ENCODE data around the gene HSDL2.
"Not testable (repeated sequence)": the region's sequence is repeated elsewhere in the genome, so short reads cannot be mapped to it uniquely, and the experiment has no call there.

Gene HSDL2

DNA sequence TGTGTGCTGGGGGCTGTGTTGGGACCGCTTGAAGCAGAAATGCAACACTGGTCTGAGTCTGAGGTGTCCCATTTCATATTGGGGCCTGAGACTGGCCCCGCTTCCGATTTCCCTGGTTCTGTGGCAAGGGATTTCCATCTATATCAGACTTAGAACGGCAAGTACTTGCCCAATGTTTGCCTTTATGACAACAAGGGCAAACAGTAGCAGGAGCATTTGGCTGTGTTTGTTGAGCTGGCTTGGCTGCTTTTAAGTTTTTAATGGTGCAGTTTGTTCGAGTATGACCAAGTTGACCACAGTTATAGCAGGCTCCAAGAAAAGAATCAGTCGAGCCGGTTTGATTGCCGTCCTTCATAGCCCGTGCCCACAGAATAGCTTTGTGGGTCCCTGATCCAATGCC is 17.0 kb downstream of the HSDL2 start:
- no peaks in the 10 kb centered on the region for H3K4me1 ChIP-seq (ENCODE audit: insufficient read depth, low read length)

DNA sequence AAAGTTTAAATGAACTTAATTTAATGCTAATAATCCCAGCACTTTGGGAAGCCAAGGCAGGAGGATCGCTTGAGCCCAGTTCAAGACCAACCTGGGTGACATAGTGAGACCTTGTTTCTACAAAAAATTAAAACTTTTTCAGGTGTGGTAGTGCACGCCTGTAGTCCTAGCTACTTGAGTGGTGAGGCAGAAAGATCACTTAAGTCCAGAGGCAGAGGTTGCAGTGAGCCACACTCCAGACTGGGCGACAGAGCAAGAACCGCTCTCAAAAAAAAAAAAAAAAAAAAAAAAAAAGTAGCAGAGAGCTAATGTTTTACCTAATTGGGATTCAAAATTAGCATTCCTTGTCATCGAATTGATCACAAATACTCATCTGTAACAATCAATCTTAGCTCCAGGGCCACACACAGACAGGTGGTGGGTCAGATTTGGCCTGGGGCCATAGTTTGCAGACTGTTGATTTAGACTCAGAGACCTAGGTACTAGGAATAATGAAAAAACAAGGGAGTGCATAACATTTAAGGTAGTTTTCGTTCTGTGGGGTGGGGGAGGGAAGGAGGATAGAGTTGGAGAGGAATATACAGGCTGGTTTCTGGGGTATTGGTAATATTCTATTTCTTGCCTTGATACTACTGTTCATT is 21.4 kb downstream of the HSDL2 start:
- no peaks in the 10 kb centered on the region for H3K4me1 ChIP-seq (ENCODE audit: insufficient read depth, low read length)
- H3K9ac ChIP-seq (ENCODE audit: low read depth, low read length), result no peak overlapping the region
- H3K9me3 ChIP-seq (ENCODE audit: control insufficient read depth, insufficient read depth, low read length), result peaks cover 3% of the 10 kb centered on the region; the same call in 1 of the 2 replicates
- 0 out of 2 replicates have a peak, but pooled peaks cover 2% of the 10 kb centered on the region for H3K36me3 ChIP-seq (ENCODE audit: insufficient read depth, low read length)

More for the DNA sequence above, 17.0 kb downstream of the HSDL2 start:
- peaks cover 6% of the 10 kb centered on the region; the same call in 1 of the 2 replicates for H3K9me3 ChIP-seq (ENCODE audit: control insufficient read depth, insufficient read depth, low read length)
- no peak overlapping the region for H3K9ac ChIP-seq (ENCODE audit: low read depth, low read length)
- H3K36me3 ChIP-seq (ENCODE audit: insufficient read depth, low read length), result 0 out of 2 replicates have a peak, but pooled peaks cover 2% of the 10 kb centered on the region

- H3K9me3 ChIP-seq (ENCODE audit: control insufficient read depth, insufficient read depth, low read length), result peaks cover 3% of the 10 kb centered on the region; the same call in 1 of the 2 replicates
- H3K9ac ChIP-seq (ENCODE audit: low read depth, low read length), result no peak overlapping the region
- H3K4me1 ChIP-seq (ENCODE audit: insufficient read depth, low read length), result no peaks in the 10 kb centered on the region
- H3K36me3 ChIP-seq (ENCODE audit: insufficient read depth, low read length), result 0 out of 2 replicates have a peak, but pooled peaks cover 4% of the 10 kb centered on the region
Observed at GRCh38 chr9:112403614-112404201, 23.8 kb downstream of the HSDL2 start.

DNA sequence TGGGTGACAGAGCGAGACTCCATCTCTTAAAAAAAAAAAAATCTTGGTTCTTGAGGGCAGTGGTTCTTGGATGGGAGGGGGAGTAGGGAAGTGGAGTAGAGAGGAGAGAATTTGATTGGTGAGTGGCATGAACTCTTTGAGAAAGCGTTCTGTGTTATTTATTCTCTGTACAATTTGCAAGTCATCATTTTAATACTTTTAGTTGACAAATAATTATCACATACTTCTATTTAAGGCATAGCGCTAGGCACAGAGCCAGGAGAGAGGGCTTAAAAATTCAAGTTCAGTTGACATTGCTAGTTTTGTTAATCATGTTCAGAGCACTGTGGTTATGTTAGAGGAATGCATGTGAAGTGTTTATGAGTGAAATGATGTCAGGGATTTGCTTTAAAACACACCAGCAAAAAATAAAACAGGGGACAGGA is 24.6 kb downstream of the HSDL2 start:
- no peaks in the 10 kb centered on the region for H3K4me1 ChIP-seq (ENCODE audit: insufficient read depth, low read length)
- no peak overlapping the region for H3K9ac ChIP-seq (ENCODE audit: low read depth, low read length)
- no peaks in the 10 kb centered on the region for H3K9me3 ChIP-seq (ENCODE audit: control insufficient read depth, insufficient read depth, low read length)
- H3K36me3 ChIP-seq (ENCODE audit: insufficient read depth, low read length), result peaks cover 4% of the 10 kb centered on the region; the same call in 1 of the 2 replicates

GRCh38 chr9:112408275-112408674 is 28.4 kb downstream of the HSDL2 start:
- no peaks in the 10 kb centered on the region for H3K4me1 ChIP-seq (ENCODE audit: insufficient read depth, low read length)

GRCh38 chr9:112408819-112409218 is 28.9 kb downstream of the HSDL2 start:
- peaks cover 7% of the 10 kb centered on the region; the same call in 1 of the 2 replicates for H3K36me3 ChIP-seq (ENCODE audit: insufficient read depth, low read length)
- H3K4me1 ChIP-seq (ENCODE audit: insufficient read depth, low read length), result no peaks in the 10 kb centered on the region
- H3K9me3 ChIP-seq (ENCODE audit: control insufficient read depth, insufficient read depth, low read length), result no peaks in the 10 kb centered on the region
- H3K9ac ChIP-seq (ENCODE audit: low read depth, low read length), result no peak overlapping the region

More at GRCh38 chr9:112408275-112408674, 28.4 kb downstream of the HSDL2 start:
- no peaks in the 10 kb centered on the region for H3K9me3 ChIP-seq (ENCODE audit: control insufficient read depth, insufficient read depth, low read length)
- H3K36me3 ChIP-seq (ENCODE audit: insufficient read depth, low read length), result peaks cover 7% of the 10 kb centered on the region; the same call in 1 of the 2 replicates
- no peak overlapping the region for H3K9ac ChIP-seq (ENCODE audit: low read depth, low read length)

DNA sequence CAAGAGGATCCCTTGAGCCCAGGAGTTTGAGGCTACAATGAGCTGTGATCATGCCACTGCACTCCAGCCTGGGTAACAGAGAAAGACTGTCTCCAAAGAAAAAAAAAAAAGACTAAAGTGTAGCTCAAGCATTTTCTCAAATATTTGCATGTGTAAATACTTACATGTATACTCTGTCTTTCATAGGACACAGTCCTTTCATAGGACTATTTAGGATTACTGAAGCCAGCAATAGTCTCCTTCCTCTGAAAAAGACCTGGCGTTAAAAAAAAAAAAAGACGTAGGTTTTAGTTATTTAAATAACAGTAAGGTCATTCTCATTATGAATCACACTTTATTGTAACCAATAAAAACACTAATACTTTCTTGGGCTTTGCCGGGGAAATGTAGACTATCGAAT is 29.9 kb downstream of the HSDL2 start:
- no peaks in the 10 kb centered on the region for H3K4me1 ChIP-seq (ENCODE audit: insufficient read depth, low read length)
- no peaks in the 10 kb centered on the region for H3K9me3 ChIP-seq (ENCODE audit: control insufficient read depth, insufficient read depth, low read length)
- peaks cover 7% of the 10 kb centered on the region; the same call in 1 of the 2 replicates for H3K36me3 ChIP-seq (ENCODE audit: insufficient read depth, low read length)
- H3K9ac ChIP-seq (ENCODE audit: low read depth, low read length), result no peak overlapping the region

DNA sequence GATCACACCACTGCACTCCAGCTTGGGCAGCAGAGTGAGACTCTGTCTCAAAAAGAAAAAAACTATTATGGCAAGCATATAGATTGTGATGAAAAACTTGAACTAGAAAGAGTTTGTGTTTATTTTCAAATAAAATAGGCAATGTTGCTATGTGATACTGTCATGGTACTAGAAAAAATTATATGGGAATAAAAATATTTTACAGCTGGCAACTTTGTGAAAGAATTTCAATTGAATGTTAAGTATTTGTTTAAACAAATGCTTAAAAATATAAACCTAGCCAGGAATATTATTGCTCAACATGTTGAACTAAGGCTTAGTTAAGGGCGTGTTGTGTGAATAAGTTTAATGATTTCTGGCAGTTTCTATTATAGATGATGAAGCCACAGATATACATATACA is 31.7 kb downstream of the HSDL2 start:
- Histone ChIP-seq H3K9me3 (ENCODE audit: control insufficient read depth, insufficient read depth, low read length) (no peaks in the 10 kb centered on the region), H3K4me1 (ENCODE audit: insufficient read depth, low read length) (no peaks in the 10 kb centered on the region), H3K9ac (ENCODE audit: low read depth, low read length) (no peak overlapping the region), H3K36me3 (ENCODE audit: insufficient read depth, low read length) (peaks cover 7% of the 10 kb centered on the region; the same call in 1 of the 2 replicates)

DNA sequence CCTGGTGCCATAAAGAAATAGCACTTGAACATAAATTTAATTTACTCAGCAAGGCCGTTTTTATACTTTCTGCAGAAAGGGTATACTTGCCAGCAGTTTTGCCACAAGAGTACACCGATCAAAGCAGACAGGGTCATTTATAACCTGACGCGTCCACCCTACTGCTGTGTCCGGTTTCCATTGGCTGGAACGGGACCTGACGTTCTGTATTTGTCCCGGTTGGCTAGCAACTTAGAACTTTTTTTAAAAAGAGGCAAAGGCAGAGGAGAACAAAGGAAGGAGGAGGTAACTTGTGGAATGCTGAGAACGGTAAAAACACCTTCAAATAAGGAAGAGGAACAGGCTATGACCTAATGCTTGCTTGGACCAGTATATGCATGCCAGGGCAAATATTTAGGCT is 33.8 kb downstream of the HSDL2 start:
- not testable (repeated sequence) for H3K9ac ChIP-seq (ENCODE audit: low read depth, low read length)

GRCh38 chr9:112420208-112420607 is 40.3 kb downstream of the HSDL2 start:
- Histone ChIP-seq H3K36me3 (ENCODE audit: insufficient read depth, low read length) (no peaks in the 10 kb centered on the region), H3K9me3 (ENCODE audit: control insufficient read depth, insufficient read depth, low read length) (no peaks in the 10 kb centered on the region), H3K9ac (ENCODE audit: low read depth, low read length) (no peak overlapping the region), H3K4me1 (ENCODE audit: insufficient read depth, low read length) (no peaks in the 10 kb centered on the region)

More for the DNA sequence above, 33.8 kb downstream of the HSDL2 start:
- H3K9me3 ChIP-seq (ENCODE audit: control insufficient read depth, insufficient read depth, low read length); H3K4me1 ChIP-seq (ENCODE audit: insufficient read depth, low read length); H3K36me3 ChIP-seq (ENCODE audit: insufficient read depth, low read length): not testable (repeated sequence)

DNA sequence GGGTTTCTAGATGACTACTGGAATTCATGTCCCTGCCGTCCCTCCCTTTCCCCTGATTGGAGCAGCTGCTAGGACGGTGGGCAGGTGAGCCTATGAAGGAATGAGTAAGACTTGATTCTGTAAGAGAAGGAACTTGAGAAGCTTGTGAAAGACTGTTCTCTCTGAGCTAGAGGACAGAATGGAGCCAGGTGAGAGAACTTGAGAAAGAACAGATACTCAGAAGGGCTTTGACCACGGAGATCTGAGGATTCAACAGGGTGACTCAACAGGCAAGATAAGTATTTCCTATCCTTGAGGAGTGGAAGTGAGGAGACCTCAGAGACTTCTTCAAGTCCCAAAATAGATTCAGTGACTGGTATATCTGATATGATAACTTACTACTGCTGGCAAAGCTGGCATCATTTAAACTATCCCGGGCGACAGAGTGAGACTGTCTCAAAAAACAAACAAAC is 41.9 kb downstream of the HSDL2 start:
- no peaks in the 10 kb centered on the region for H3K9me3 ChIP-seq (ENCODE audit: control insufficient read depth, insufficient read depth, low read length)
- no peaks in the 10 kb centered on the region for H3K36me3 ChIP-seq (ENCODE audit: insufficient read depth, low read length)
- no peaks in the 10 kb centered on the region for H3K4me1 ChIP-seq (ENCODE audit: insufficient read depth, low read length)
- H3K9ac ChIP-seq (ENCODE audit: low read depth, low read length), result no peak overlapping the region

GRCh38 chr9:112422417-112423148 is 42.7 kb downstream of the HSDL2 start:
- Histone ChIP-seq H3K9ac (ENCODE audit: low read depth, low read length) (no peak overlapping the region), H3K4me1 (ENCODE audit: insufficient read depth, low read length) (no peaks in the 10 kb centered on the region), H3K9me3 (ENCODE audit: control insufficient read depth, insufficient read depth, low read length) (no peaks in the 10 kb centered on the region), H3K36me3 (ENCODE audit: insufficient read depth, low read length) (no peaks in the 10 kb centered on the region)

- Histone ChIP-seq H3K36me3 (ENCODE audit: insufficient read depth, low read length) (no peaks in the 10 kb centered on the region), H3K9ac (ENCODE audit: low read depth, low read length) (no peak overlapping the region), H3K9me3 (ENCODE audit: control insufficient read depth, insufficient read depth, low read length) (no peaks in the 10 kb centered on the region), H3K4me1 (ENCODE audit: insufficient read depth, low read length) (no peaks in the 10 kb centered on the region)
Observed at GRCh38 chr9:112430006-112430522, 50.2 kb downstream of the HSDL2 start.

Measured in ES-I3 (cell line).